GM18867 (cell line): ENCODE measurements around the gene TNFRSF1B.
A peak's percentile ranks its signal among the peaks of the same experiment; 100 is the strongest.

Experiments
- ATAC-seq: cut with Tn5 transposase; IDR thresholded peaks from one replicate; pipeline ENCODE4 v1.9.1; 2021; ENCODE audit warnings: mild to moderate bottlenecking, moderate library complexity; ENCODE audit not compliant: unreplicated experiment

Gene TNFRSF1B

DNA sequence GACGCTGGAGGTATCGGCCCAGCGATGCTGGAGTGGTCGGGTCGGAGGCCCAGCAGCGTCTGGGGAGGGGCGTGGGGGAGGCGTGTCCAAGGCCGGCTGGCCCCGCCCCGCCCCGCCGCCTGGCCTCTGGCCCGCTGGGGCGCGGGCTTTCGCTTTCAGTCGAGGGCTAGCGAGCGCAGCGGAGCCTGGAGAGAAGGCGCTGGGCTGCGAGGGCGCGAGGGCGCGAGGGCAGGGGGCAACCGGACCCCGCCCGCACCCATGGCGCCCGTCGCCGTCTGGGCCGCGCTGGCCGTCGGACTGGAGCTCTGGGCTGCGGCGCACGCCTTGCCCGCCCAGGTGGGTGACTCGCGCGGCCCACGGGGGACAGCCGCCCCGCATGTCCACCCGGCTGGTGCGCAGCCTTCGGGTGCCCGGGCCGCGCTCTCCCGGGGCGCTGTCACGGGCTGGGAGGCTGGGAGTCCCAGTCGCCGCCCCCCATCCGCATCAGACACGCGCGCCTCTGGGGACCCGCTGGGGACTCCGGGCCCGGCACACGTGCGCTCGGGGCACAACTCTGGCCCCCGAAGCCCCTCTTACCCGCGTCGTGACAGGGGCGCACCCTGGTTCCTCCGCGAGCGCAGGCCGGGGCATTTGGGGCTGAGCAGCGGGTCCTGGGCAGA, at the start of gene TNFRSF1B:
TSS of gene TNFRSF1B (plus strand) at position 158 of the 659 bp plus-strand sequence. CDS start at position 259, 101 bp downstream.
- ATAC-seq, result peak; percentile 51

DNA sequence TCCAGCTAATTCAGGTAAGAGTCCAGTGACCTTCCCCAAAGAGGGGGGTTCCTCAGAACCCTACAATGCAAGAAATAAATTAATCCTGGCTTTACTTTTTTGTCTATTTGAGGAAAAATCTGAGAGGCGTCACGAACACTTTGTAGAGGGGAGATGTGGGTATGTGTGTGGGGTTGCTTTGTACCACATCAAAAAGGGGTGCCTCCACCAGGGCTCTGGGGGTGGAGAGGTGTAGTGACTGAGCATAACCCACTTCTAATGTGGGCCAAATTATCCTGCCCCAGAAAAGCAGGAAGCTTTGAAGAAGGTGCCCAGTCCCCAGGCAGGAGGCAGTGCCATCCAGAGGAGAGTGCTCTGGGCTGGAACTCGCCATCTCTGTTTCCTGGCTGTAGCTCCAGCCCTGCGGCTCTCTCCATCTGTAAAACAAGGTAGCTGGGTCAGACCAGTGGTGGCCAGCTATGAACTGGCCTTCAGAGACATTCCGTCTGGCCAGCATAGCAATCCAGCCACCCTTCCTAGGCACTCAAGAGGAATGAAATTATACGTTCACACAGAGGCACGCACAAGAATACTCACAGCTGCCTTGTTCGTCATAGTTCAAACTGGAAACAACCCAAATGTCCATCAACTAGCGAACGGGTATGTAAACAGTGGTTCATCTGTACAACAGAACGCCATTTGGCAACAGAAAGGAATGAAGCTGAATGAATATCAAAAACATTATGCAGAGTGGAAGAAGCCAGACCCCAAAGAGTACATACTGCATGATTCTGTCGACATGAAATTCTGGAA, 45.4 kb upstream of the TNFRSF1B start:
- ATAC-seq, result no peak

DNA sequence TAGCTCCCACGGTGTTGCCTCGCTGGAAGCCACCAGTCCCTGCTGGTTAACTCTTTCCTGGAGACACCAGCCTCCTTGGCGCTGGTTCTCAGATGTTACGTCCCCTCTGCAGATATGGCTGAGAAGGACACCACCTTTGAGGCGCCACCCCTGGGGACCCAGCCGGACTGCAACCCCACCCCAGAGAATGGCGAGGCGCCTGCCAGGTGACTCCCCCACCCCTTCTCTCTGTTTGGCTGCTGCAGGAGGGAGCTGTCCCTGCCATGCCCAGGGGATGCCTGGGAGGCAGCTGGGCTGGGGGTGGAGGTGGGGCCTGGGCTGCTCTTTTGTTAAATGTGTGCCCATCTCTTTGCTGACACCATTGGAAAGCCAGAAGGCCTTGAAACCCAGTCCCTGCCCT, 43.6 kb upstream of the TNFRSF1B start:
- ATAC-seq, result no peak

DNA sequence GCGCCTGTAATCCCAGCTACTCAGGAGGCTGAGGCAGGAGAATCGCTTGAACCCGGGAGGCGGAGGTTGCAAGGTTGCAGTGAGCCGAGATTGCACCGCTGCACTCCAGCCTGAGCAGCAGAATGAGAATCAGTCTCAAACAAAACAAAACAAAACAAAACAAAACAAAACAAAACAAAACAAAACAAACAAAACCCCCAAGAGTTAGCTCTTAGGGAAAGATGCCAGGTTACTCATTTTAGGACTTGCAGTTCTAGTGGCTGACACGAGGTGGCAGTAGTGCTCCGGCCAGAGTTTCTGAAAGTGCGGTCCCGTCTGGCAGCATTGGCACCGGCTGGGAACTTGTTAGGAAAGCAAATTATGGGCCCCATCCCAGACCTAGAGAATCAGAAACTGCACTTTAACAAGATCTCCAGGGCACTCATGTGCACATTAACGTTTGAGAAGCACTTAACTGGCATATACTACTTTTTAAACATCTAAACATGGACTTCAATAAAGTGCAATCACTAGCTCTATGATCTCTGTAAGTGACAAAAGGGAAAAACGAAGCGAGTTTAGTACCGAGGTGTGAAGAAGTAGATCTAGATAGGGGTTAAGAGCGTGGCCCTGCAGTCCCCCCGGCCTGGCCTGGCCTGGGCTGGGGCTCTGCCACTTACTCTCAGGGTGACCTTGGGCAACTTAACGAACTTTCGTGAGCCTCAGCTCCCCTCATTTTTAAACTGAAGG, 41.9 kb upstream of the TNFRSF1B start:
- ATAC-seq, result no peak

- no peak for ATAC-seq
These were observed 41.1 kb upstream of the TNFRSF1B start for GRCh38 chr1:12125422-12126355.

DNA sequence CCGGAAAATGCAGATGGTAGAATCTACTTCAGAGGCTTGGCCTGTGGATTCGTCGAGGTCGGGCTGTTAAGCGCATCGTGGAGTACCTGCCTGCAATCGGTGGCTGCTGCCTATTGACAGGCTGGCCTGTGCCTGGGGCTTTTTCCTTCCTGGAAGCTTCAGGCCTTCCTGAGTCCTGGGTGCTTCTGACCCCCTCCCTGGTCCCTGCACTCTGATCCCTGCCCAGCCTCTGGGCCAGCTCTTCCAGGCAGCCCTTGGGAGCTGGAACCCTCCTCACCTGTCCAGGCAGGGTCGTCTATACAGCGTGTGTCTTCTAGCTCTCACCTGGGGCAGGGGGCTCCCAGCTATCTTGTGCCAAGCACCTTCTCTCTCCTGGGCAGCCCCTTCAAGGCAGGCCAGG, 40.0 kb upstream of the TNFRSF1B start:
- ATAC-seq, result no peak

DNA sequence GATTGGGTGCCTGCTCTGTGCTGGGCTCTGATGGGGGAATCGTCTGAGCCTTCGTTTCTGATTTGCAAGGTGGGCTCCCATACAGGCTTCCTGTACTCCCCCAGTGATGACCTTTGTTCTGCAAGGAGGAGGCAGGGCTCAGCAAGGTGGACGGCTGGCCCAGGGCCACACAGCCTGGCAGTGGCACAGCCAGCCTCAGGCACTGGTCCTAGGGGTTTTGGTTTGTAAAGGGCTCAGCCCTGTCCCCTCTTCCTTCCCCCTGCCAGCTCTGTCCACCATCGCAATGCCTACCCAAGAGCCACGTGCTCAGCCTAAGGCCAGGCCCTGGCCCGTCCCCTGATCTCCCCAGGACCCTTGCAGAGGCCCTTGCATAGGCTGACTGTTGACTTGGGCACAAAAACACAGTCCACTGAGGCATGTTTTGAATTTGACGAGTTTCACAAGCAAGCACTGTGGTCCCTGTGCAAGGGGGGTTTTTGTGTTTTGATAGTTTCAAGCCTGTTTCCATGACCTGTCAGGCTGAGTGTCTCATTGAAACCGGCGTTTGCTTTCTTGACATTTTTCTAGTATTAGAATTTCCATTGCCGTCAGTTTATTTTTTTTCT, 39.5 kb upstream of the TNFRSF1B start:
- ATAC-seq, result no peak

DNA sequence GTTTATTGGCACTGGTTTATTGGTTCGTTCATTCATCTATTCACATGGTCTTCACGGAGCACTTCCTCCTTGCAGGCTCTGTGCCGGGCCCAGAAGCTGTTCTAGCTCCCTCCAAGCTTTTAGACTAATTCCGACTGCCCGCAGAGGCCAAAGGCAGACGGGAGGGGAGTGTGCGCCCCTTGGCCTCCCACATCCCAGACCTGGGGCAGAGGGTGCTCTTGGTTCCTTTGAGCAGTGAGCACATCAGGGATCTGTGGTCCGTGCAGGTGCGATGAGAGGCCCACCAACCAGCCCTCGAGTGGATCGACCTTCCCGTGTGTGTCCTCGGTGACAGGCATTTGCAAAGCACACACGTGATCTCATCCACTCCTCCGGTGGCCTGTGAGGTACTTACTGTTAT, 38.7 kb upstream of the TNFRSF1B start:
- no peak for ATAC-seq

- no peak for ATAC-seq
These were observed 37.2 kb upstream of the TNFRSF1B start for GRCh38 chr1:12129624-12130023.

GRCh38 chr1:12130466-12131130, 36.2 kb upstream of the TNFRSF1B start:
- ATAC-seq, result no peak

DNA sequence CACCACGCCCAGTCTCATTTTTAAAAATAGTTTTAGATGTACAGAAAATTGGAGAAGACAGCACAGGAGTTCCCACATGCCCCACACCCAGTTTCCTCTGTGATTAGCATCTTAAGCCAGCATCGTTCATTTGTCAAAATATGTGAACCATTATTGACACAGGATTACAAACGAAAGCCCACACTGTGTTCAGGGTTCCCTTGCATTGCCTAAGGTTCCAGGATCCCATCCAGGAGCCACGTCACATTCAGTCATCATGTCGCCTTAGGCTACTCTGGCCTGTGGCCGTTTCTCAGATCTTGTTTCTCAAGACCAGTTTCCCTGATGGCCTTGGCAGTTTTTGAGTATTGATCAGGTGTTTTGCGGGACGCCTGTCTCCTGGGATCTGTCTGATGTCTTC, 34.7 kb upstream of the TNFRSF1B start:
- no peak for ATAC-seq

GRCh38 chr1:12134716-12135115, 32.1 kb upstream of the TNFRSF1B start:
- no peak for ATAC-seq

GRCh38 chr1:12135612-12136011, 31.2 kb upstream of the TNFRSF1B start:
- no peak for ATAC-seq

- no peak for ATAC-seq
These were observed 29.7 kb upstream of the TNFRSF1B start for GRCh38 chr1:12136916-12137610.

DNA sequence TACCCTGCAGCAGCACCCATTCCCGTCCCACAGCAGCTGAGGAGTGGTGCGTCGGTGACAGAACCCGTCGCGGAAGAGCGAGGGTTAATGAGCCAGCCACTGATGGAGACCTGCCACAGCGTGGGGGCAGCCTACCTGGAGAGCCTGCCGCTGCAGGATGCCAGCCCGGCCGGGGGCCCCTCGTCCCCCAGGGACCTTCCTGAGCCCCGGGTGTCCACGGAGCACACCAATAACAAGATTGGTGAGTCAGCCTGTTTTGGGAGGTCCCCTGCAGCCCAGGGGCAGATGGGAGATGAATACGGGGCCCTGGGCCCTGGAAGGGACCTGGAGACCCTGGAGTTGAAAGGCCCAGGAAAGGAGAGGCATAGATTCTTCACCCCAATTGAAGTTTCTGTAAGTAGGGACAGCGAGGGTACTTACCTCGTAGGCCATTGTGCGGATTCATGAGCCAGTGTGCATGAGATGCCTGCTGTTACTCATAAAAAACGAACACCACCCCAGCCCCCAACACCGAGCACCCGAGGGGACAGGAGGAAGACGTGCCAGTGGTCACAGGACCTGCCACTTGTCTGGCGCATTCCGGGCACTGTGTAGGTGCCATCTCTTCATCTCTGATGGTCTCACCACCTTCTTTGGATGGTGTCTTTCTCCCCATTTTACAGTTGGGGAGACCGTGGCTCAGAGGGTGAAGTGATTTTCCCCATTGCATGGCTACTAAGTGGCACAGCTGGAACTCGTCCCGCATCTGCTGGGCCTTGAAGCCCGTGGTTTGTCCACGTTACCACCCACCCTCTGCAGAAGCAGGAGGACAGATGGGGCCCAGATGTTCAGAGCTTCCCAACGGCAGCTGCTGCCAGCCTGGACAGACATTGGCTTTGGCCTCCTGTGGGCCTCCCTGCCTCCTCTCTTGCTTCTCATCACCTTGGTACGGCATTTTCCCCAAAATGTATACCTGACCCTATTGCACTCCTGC, 28.3 kb upstream of the TNFRSF1B start:
- no peak for ATAC-seq

GRCh38 chr1:12140016-12140415, 26.8 kb upstream of the TNFRSF1B start:
- no peak for ATAC-seq

- ATAC-seq, result no peak
These were observed 26.2 kb upstream of the TNFRSF1B start for GRCh38 chr1:12140515-12141162.
